ENCODE results near the gene AFG1L. TPM values are rescaled to one million over a fixed set of nuclear protein-coding genes. Genes with fewer than 3 reads are reported as not detected.

Gene AFG1L
- total and polyA plus RNA-seq, 2 donors (not counting 1 experiment from before 2014, with no cell fraction given) = 1.7 to 5.4 TPM

DNA sequence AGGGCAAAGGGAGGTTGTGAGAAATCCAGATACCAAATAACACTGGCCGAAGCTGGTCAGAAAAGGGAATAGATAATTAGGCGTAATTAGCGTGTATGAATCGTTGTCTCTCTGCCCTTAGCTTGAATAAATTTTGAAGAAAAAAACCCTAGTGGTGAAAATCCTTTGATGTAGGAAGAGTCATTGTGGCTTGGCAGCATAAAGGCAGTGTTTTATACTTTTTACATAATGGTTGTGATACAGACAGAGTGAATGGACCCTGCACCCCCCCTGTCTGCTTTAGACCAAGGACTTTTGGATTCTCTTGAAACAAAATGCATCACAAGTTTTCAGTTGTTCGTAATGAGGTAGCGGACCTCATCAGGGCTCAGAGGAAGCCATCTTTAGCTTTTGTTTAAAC is 126.5 kb downstream of the AFG1L start:
- Histone ChIP-seq H4K20me1 (ENCODE audit: control insufficient read depth, extremely low read depth, insufficient read depth, low read length) (no peaks in the 10 kb centered on the region), H3K79me2 (ENCODE audit: control insufficient read depth, insufficient read depth, low read length) (no peaks in the 10 kb centered on the region), H3K9ac (ENCODE audit: insufficient read depth, low read length) (no peak overlapping the region), H2AFZ (ENCODE audit: low read length) (no peak overlapping the region), H3K27me3 (ENCODE audit: control insufficient read depth, insufficient read depth, low read length) (no peaks in the 10 kb centered on the region), H3K4me1 (ENCODE audit: control insufficient read depth, extremely low read depth, insufficient read depth, low read length) (no peaks in the 10 kb centered on the region), H3K27ac (ENCODE audit: insufficient read depth, low read length) (no peak overlapping the region), H3K4me2 (ENCODE audit: extremely low read depth, insufficient read depth, low read length) (no peak overlapping the region), H3K36me3 (ENCODE audit: control insufficient read depth, insufficient read depth, low read length) (no peaks in the 10 kb centered on the region), H3K4me3 (replicated peaks in 1 of 4; ENCODE audit: control extremely low read depth in 1 of 4, insufficient read depth in 1 of 4, low read depth in 3 of 4, low read length in 4 of 4) (no peak overlapping the region), H3K9me3 (ENCODE audit: control insufficient read depth, insufficient read depth, low read depth, low read length) (no peaks in the 10 kb centered on the region)
- TF ChIP-seq, protein P1, sequence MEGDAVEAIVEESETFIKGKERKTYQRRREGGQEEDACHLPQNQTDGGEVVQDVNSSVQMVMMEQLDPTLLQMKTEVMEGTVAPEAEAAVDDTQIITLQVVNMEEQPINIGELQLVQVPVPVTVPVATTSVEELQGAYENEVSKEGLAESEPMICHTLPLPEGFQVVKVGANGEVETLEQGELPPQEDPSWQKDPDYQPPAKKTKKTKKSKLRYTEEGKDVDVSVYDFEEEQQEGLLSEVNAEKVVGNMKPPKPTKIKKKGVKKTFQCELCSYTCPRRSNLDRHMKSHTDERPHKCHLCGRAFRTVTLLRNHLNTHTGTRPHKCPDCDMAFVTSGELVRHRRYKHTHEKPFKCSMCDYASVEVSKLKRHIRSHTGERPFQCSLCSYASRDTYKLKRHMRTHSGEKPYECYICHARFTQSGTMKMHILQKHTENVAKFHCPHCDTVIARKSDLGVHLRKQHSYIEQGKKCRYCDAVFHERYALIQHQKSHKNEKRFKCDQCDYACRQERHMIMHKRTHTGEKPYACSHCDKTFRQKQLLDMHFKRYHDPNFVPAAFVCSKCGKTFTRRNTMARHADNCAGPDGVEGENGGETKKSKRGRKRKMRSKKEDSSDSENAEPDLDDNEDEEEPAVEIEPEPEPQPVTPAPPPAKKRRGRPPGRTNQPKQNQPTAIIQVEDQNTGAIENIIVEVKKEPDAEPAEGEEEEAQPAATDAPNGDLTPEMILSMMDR (conservative IDR thresholded peaks at IDR 0.05 in 1 of 2, IDR thresholded peaks at IDR 0.05 in 1 of 2; ENCODE audit: low read depth in 1 of 2, low read length in 2 of 2) = no peak
- no peak for TF ChIP-seq EZH2 (IDR thresholded peaks at IDR 0.05; ENCODE audit: low read length, missing control alignments)
- DNase-seq (ENCODE audit: low read depth in 2 of 2) = peak in 1 of 2 donors; percentile 47

DNA sequence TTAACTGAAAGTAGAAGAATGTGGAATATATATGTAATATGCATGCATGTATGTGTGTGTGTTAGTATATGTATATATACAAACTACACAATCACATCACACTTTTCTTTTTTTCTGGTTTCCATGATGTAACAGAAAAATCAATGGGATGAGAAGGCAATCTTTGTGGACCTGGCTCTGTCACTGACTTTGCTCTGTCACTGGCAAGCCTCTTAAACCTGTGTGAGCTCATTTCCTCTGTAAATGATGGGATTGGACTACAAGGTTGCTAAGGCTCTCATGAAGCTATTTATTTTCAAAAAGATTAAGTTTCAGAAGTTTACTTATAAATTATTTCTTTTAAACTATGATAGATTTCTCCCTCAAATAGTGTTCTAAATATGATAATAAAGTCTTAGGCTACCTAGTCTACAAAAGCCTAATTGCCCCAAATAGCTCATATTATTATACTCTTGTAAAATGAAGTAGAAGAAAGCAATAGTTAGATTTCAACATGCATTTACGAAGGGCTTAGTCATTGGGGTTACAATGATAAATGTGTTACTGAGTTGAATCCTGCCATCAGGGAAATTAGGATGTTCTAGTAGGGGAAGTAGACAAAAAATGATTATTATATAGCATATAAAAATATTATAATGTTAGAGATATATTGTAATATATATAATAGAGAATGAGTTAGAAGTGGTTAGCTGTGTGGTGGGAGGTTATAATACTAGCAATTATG is 129.3 kb downstream of the AFG1L start:
- Histone ChIP-seq H3K4me1 (ENCODE audit: control insufficient read depth, extremely low read depth, insufficient read depth, low read length) (no peaks in the 10 kb centered on the region), H2AFZ (ENCODE audit: low read length) (no peak overlapping the region), H3K79me2 (ENCODE audit: control insufficient read depth, insufficient read depth, low read length) (no peaks in the 10 kb centered on the region), H3K4me3 (replicated peaks in 1 of 4; ENCODE audit: control extremely low read depth in 1 of 4, insufficient read depth in 1 of 4, low read depth in 3 of 4, low read length in 4 of 4) (no peak overlapping the region), H3K9me3 (ENCODE audit: control insufficient read depth, insufficient read depth, low read depth, low read length) (no peaks in the 10 kb centered on the region), H3K36me3 (ENCODE audit: control insufficient read depth, insufficient read depth, low read length) (no peaks in the 10 kb centered on the region), H3K27ac (ENCODE audit: insufficient read depth, low read length) (no peak overlapping the region), H4K20me1 (ENCODE audit: control insufficient read depth, extremely low read depth, insufficient read depth, low read length) (no peaks in the 10 kb centered on the region), H3K9ac (ENCODE audit: insufficient read depth, low read length) (no peak overlapping the region), H3K27me3 (ENCODE audit: control insufficient read depth, insufficient read depth, low read length) (no peaks in the 10 kb centered on the region), H3K4me2 (ENCODE audit: extremely low read depth, insufficient read depth, low read length) (no peak overlapping the region)
- no peak for DNase-seq (ENCODE audit: low read depth in 2 of 2)
- TF ChIP-seq EZH2 (IDR thresholded peaks at IDR 0.05; ENCODE audit: low read length, missing control alignments) = no peak
- TF ChIP-seq, protein P1 (conservative IDR thresholded peaks at IDR 0.05 in 1 of 2, IDR thresholded peaks at IDR 0.05 in 1 of 2; ENCODE audit: low read depth in 1 of 2, low read length in 2 of 2) = no peak

DNA sequence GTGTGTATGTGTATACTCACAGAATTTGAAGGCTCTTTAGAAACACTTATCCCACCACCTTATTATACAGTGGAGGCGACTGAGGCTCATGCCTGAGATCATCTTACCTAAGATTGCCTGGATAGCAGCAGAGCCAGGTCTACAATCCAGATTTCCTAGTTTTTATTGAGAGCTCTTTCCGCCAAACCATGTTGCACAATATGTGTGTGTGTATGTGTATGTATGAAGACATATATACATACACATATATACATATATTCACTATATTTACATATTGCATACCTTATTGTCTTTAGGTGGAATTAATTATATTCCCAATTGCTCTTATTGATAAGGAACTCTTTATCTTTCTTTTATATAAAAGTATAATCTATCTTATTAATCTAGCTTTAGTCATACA is 130.6 kb downstream of the AFG1L start:
- no peak for DNase-seq (ENCODE audit: low read depth in 2 of 2)
- no peak overlapping the region for H3K4me3 ChIP-seq (replicated peaks in 1 of 4; ENCODE audit: control extremely low read depth in 1 of 4, insufficient read depth in 1 of 4, low read depth in 3 of 4, low read length in 4 of 4)
- H3K36me3 ChIP-seq (ENCODE audit: control insufficient read depth, insufficient read depth, low read length) = no peaks in the 10 kb centered on the region
- no peaks in the 10 kb centered on the region for H3K79me2 ChIP-seq (ENCODE audit: control insufficient read depth, insufficient read depth, low read length)
- no peaks in the 10 kb centered on the region for H3K4me1 ChIP-seq (ENCODE audit: control insufficient read depth, extremely low read depth, insufficient read depth, low read length)
- no peaks in the 10 kb centered on the region for H4K20me1 ChIP-seq (ENCODE audit: control insufficient read depth, extremely low read depth, insufficient read depth, low read length)
- no peak overlapping the region for H3K27ac ChIP-seq (ENCODE audit: insufficient read depth, low read length)
- no peak for TF ChIP-seq EZH2 (IDR thresholded peaks at IDR 0.05; ENCODE audit: low read length, missing control alignments)
- TF ChIP-seq, protein P1 (conservative IDR thresholded peaks at IDR 0.05 in 1 of 2, IDR thresholded peaks at IDR 0.05 in 1 of 2; ENCODE audit: low read depth in 1 of 2, low read length in 2 of 2) = no peak
- no peaks in the 10 kb centered on the region for H3K9me3 ChIP-seq (ENCODE audit: control insufficient read depth, insufficient read depth, low read depth, low read length)
- no peak overlapping the region for H2AFZ ChIP-seq (ENCODE audit: low read length)
- no peaks in the 10 kb centered on the region for H3K27me3 ChIP-seq (ENCODE audit: control insufficient read depth, insufficient read depth, low read length)
- H3K9ac ChIP-seq (ENCODE audit: insufficient read depth, low read length) = no peak overlapping the region
- no peak overlapping the region for H3K4me2 ChIP-seq (ENCODE audit: extremely low read depth, insufficient read depth, low read length)
